B cell (primary cell): ENCODE data around the gene SMARCC1.

Source experiments
- CTCF ChIP-seq: fragments of 200-600 bp; IDR thresholded peaks from one replicate; pipeline ENCODE4 v1.8.0; 2022; ENCODE audit warnings: antibody characterized with exemption, mild to moderate bottlenecking
- EZH2 ChIP-seq: IDR thresholded peaks from 2 replicates; pipeline ENCODE4 v1.6.1; 2012; ENCODE audit warnings: borderline replicate concordance, low read depth, mild to moderate bottlenecking, moderate library complexity, low read length; ENCODE audit not compliant: insufficient read depth, poor library complexity, severe bottlenecking

GRCh38 chr3:47581835-47582234 lies 199.9 kb downstream of the SMARCC1 start:
- TF ChIP-seq EZH2 (no peak), CTCF (no peak)
